GM18499 (cell line): Measurements from ENCODE around the gene TRABD2B.

Experiments
- ATAC-seq: cut with Tn5 transposase; IDR thresholded peaks from one replicate; pipeline ENCODE4 v1.9.1; 2021; ENCODE audit warnings: moderate number of reproducible peaks; ENCODE audit not compliant: insufficient read depth, unreplicated experiment

The TRABD2B gene

GRCh38 chr1:47940326-47940725 lies 56.9 kb downstream of the TRABD2B start:
- no peak for ATAC-seq

- ATAC-seq = no peak
Observed at GRCh38 chr1:47938520-47938919, 58.7 kb downstream of the TRABD2B start.

GRCh38 chr1:47937586-47938254 lies 59.5 kb downstream of the TRABD2B start:
- ATAC-seq = no peak

- ATAC-seq = no peak
Observed at GRCh38 chr1:47936916-47937551, 60.2 kb downstream of the TRABD2B start.

GRCh38 chr1:47935856-47936255 lies 61.3 kb downstream of the TRABD2B start:
- no peak for ATAC-seq

GRCh38 chr1:47935163-47935562 lies 62.0 kb downstream of the TRABD2B start:
- ATAC-seq = no peak

- ATAC-seq = no peak
Observed at GRCh38 chr1:47934243-47934805, 62.9 kb downstream of the TRABD2B start.

GRCh38 chr1:47932743-47933142 lies 64.4 kb downstream of the TRABD2B start:
- ATAC-seq = no peak

GRCh38 chr1:47931395-47931794 lies 65.8 kb downstream of the TRABD2B start:
- no peak for ATAC-seq

- ATAC-seq = no peak
Observed at GRCh38 chr1:47930210-47930840, 66.9 kb downstream of the TRABD2B start.

- no peak for ATAC-seq
Observed at GRCh38 chr1:47927165-47927564, 70.0 kb downstream of the TRABD2B start.

GRCh38 chr1:47926461-47926999 lies 70.7 kb downstream of the TRABD2B start:
- no peak for ATAC-seq

- no peak for ATAC-seq
Observed at GRCh38 chr1:47924270-47925048, 72.7 kb downstream of the TRABD2B start.

GRCh38 chr1:47921935-47922415 lies 75.2 kb downstream of the TRABD2B start:
- no peak for ATAC-seq

GRCh38 chr1:47919113-47919833 lies 77.9 kb downstream of the TRABD2B start:
- no peak for ATAC-seq

GRCh38 chr1:47918257-47918867 lies 78.8 kb downstream of the TRABD2B start:
- ATAC-seq = no peak

- no peak for ATAC-seq
Observed at GRCh38 chr1:47917687-47918086, 79.5 kb downstream of the TRABD2B start.

- ATAC-seq = no peak
Observed at GRCh38 chr1:47915677-47916353, 81.4 kb downstream of the TRABD2B start.
